K562 (cell line): ENCODE results near the gene NTRK2. TPM values are rescaled to one million over a fixed set of nuclear protein-coding genes. Genes with fewer than 3 reads are reported as not detected.

Experiments
- ATAC-seq: fragments of 200-7000 bp; cut with Tn5 transposase; 3 replicates; pipeline ENCODE4 v1.9.1; 2020; ENCODE audit warnings: moderate library complexity
- BruUV-seq: library from RNA; stranded (reverse); fragments of 400-500 nt; replicated peaks from 2 replicates; lab custom pipeline; 2021; lab: Mats Ljungman, UMichigan
- CTCF ChIA-PET: fragments of 300-600 bp; formaldehyde crosslinking; extraction: SDS; loops from one replicate; lab custom pipeline; 2021; ENCODE audit warnings: low intra/inter-chr PET ratio; lab: Yijun Ruan, JAX
- POLR2A ChIA-PET: fragments of 300-600, 350-650 bp; sonication (Branson Sonifier 250); formaldehyde crosslinking; extraction: SDS; loops from one replicate; lab custom pipeline; 2021; ENCODE audit warnings: antibody characterized with exemption, inconsistent platforms; lab: Yijun Ruan, JAX
- DNase-seq, 4 experiments: peaks; one replicate each; pipeline versions ENCODE4 v3.0.0 to v3.0.0-alpha.2; 2011 to 2018; ENCODE audit warnings: low spot score in 3 of 4, mixed read lengths in 3 of 4; ENCODE audit errors: extremely low read depth in 1 of 4
- FAIRE-seq: peaks from 2 replicates; lab custom pipeline; 2011; peaks lifted over from hg19 to GRCh38; lab: Jason Lieb, UNC
- H2AFZ ChIP-seq: 2 replicates; pipeline ENCODE4 v1.6.0; 2011; ENCODE audit warnings: low read depth, low read length, control low read depth, inconsistent platforms
- H3K27ac ChIP-seq: fragments of 200-600 bp; 3 replicates; pipeline ENCODE4 v1.8.0; 2011; ENCODE audit warnings: low read depth, mild to moderate bottlenecking, control low read depth, inconsistent platforms, low read length, moderate library complexity, mixed read lengths; ENCODE audit errors: extremely low read depth
- H3K27me3 ChIP-seq, 2 experiments: fragments of 300-600 bp in 1 of 2; 2 replicates in 1 of 2; 3 replicates in 1 of 2; pipeline versions ENCODE4 v1.6.0 to v1.8.0; 2011; ENCODE audit warnings: inconsistent platforms in 2 of 2, low read length in 2 of 2, mild to moderate bottlenecking in 1 of 2, mixed read lengths in 1 of 2, moderate library complexity in 1 of 2; ENCODE audit not compliant: control insufficient read depth in 2 of 2, insufficient read depth in 2 of 2
- H3K36me3 ChIP-seq: fragments of 300-600 bp; 3 replicates; pipeline ENCODE4 v1.8.0; 2011; ENCODE audit warnings: mild to moderate bottlenecking, low read length, inconsistent platforms; ENCODE audit not compliant: control insufficient read depth, insufficient read depth
- H3K4me1 ChIP-seq, 2 experiments: fragments of 200-600 bp in 1 of 2; replicated peaks in 1 of 2; 2 replicates in 1 of 2; 3 replicates in 1 of 2; pipeline versions ENCODE4 v1.5.1 to v1.8.0; 2011; ENCODE audit warnings: inconsistent platforms in 2 of 2, low read length in 2 of 2, mild to moderate bottlenecking in 1 of 2, mixed read lengths in 1 of 2, moderate library complexity in 1 of 2; ENCODE audit not compliant: control insufficient read depth in 2 of 2, insufficient read depth in 2 of 2
- H3K4me2 ChIP-seq: 2 replicates; pipeline ENCODE4 v1.6.1; 2011; ENCODE audit warnings: low read length, control low read depth, inconsistent platforms, mixed read lengths; ENCODE audit not compliant: insufficient read depth
- H3K4me3 ChIP-seq: fragments of 200-600 bp; sonication (generic), shearing (Covaris generic); 2 replicates; pipeline ENCODE4 v1.5.1; 2016; ENCODE audit warnings: control low read depth, inconsistent platforms
- H3K79me2 ChIP-seq: fragments of 200-600 bp; 3 replicates; pipeline ENCODE4 v1.8.0; 2011; ENCODE audit warnings: low read length, inconsistent platforms; ENCODE audit not compliant: control insufficient read depth, insufficient read depth
- H3K9ac ChIP-seq, 2 experiments: 2 replicates each; pipeline versions ENCODE4 v1.6.0 to v1.6.1; 2011; ENCODE audit warnings: low read depth in 2 of 2, low read length in 2 of 2, control low read depth in 1 of 2, inconsistent platforms in 1 of 2, mild to moderate bottlenecking in 1 of 2, mixed read lengths in 1 of 2; ENCODE audit not compliant: insufficient read depth in 1 of 2
- H3K9me1 ChIP-seq: one replicate; pipeline ENCODE4 v1.6.0; 2011; ENCODE audit warnings: inconsistent platforms, mild to moderate bottlenecking, low read length, moderate library complexity; ENCODE audit not compliant: control insufficient read depth, insufficient read depth
- H3K9me3 ChIP-seq: replicated peaks from 2 replicates; pipeline ENCODE4 v1.5.1; 2011; ENCODE audit warnings: low read depth, low read length, inconsistent platforms; ENCODE audit not compliant: control insufficient read depth, insufficient read depth
- H4K20me1 ChIP-seq: replicated peaks from 2 replicates; pipeline ENCODE4 v1.6.1; 2011; ENCODE audit warnings: low read length, inconsistent platforms, mixed read lengths; ENCODE audit not compliant: control insufficient read depth, insufficient read depth
- ARHGAP35 ChIP-seq: fragments of 450-650 bp; IDR thresholded peaks from 2 replicates; pipeline ENCODE4 v1.6.1; 2018; ENCODE audit not compliant: partially characterized antibody
- FOS ChIP-seq: IDR thresholded peaks from 3 replicates; pipeline ENCODE4 v1.6.1; 2011; ENCODE audit not compliant: insufficient read length; ENCODE audit errors: extremely low read depth
- FOXM1 ChIP-seq, 2 experiments: fragments of 450-650 bp in 1 of 2; sonication (generic) in 1 of 2; formaldehyde crosslinking in 1 of 2; IDR thresholded peaks; 2 replicates each; pipeline versions ENCODE4 v1.6.1 to v1.9.0; 2017 to 2022; ENCODE audit warnings: low read depth in 2 of 2, mild to moderate bottlenecking in 2 of 2, missing genetic modification reagents in 1 of 2, moderate library complexity in 1 of 2
- NFRKB ChIP-seq: fragments of 450-650 bp; IDR thresholded peaks from 2 replicates; pipeline ENCODE4 v1.6.1; 2016; ENCODE audit warnings: low read depth
- NR2C1 ChIP-seq, 2 experiments: fragments of 450-650 bp; IDR thresholded peaks; 2 replicates each; pipeline ENCODE4 v1.6.1; 2017; ENCODE audit warnings: mild to moderate bottlenecking in 2 of 2, antibody characterized with exemption in 1 of 2, inconsistent platforms in 1 of 2, missing compliant biosample characterization in 1 of 2, missing genetic modification characterization in 1 of 2
- PHB ChIP-seq: fragments of 250-450 bp; sonication (Bioruptor Pico); IDR thresholded peaks from 2 replicates; pipeline ENCODE4 v1.5.0; 2021
- SMARCA4 ChIP-seq: fragments of 450-650 bp; IDR thresholded peaks from 2 replicates; pipeline ENCODE4 v1.6.1; 2016
- SMC3 ChIP-seq: conservative IDR thresholded peaks from 2 replicates; pipeline ENCODE4 v1.6.1; 2011; ENCODE audit warnings: low read depth, low read length, improper control_type of control experiment; ENCODE audit not compliant: insufficient read depth
- SRSF9 ChIP-seq: fragments of 200-400 bp; formaldehyde crosslinking; IDR thresholded peaks from 2 replicates; pipeline ENCODE4 v1.6.1; 2017; ENCODE audit warnings: low read depth, low read length, borderline replicate concordance
- ZNF133 ChIP-seq: fragments of 250-450 bp; sonication (Bioruptor Pico); IDR thresholded peaks from 2 replicates; pipeline ENCODE4 v1.4.0; 2020; ENCODE audit warnings: mild to moderate bottlenecking
- ZNF143 ChIP-seq: sonication (generic); formaldehyde crosslinking; IDR thresholded peaks from 2 replicates; pipeline ENCODE4 v1.9.0; 2022; ENCODE audit warnings: mild to moderate bottlenecking, missing genetic modification reagents
- ZNF707 ChIP-seq: fragments of 250-450 bp; sonication (Bioruptor Pico); conservative IDR thresholded peaks from 2 replicates; pipeline ENCODE4 v1.8.0; 2022; ENCODE audit warnings: inconsistent platforms, mild to moderate bottlenecking, moderate library complexity
- ZNF76 ChIP-seq: fragments of 250-450 bp; sonication (Bioruptor Pico); IDR thresholded peaks from 2 replicates; pipeline ENCODE4 v1.4.0; 2020; ENCODE audit warnings: mild to moderate bottlenecking, moderate library complexity, borderline replicate concordance
- WGBS: fragments of 100-300 bp; shearing (Covaris generic); methylation state at CpG from one replicate; pipeline ENCODE4 v1.1.6; 2016; ENCODE audit warnings: low coverage, mixed read lengths; ENCODE audit not compliant: insufficient coverage; ENCODE audit errors: missing lambda C conversion rate; 5-methylcytosine and 5-hydroxymethylcytosine counted together
- in situ Hi-C: fragments of 300-500 bp; cut with MboI; formaldehyde crosslinking; loops from 4 replicates; pipeline ENCODE4 v1.15.0; 2018; ENCODE audit warnings: inconsistent platforms, mixed read lengths
- intact Hi-C: fragments of 100-400 bp; cut with micrococcal nuclease; formaldehyde crosslinking; loops from 2 replicates; pipeline ENCODE4 v1.14.2; 2022
- polyA plus RNA-seq, 8 experiments: library from polyadenylated mRNA; depleted of rRNA in 4 of 8; stranded (reverse) in 5 of 8; unstranded in 3 of 8; fragments of >200 nt; fragmentation: Nextera tagmentation in 2 of 8; fragmentation: Illumina TruSeq in 1 of 8; extraction: Ambion mirVana in 2 of 8; extraction: Trizol in 1 of 8; gene quantifications; 2 replicates each; pipeline versions ENCODE4 v1.2.1 to v1.2.3, GENCODE V29; 2011 to 2014; ENCODE audit warnings: inconsistent platforms in 1 of 8, missing spikeins in 1 of 8
- total RNA-seq, 7 experiments: library from RNA; depleted of rRNA in 6 of 7; stranded (reverse); fragments of >200 nt in 6 of 7; fragmentation: Illumina TruSeq in 2 of 7; extraction: Trizol in 2 of 7; gene quantifications; 2 replicates each; pipeline versions ENCODE4 v1.2.1 to v1.2.3, GENCODE V29; 2011 to 2021; ENCODE audit warnings: low replicate concordance in 1 of 7
- TF ChIP-seq, protein P1 (sequence below): fragments of 250-450 bp; sonication (Bioruptor Pico); IDR thresholded peaks from 2 replicates; pipeline ENCODE4 v1.5.0; 2021

NTRK2 gene
- total and polyA plus RNA-seq, 9 of the 15 experiments (the other 6 are each of a cell fraction or from before 2014, with no cell fraction given): not detected

DNA sequence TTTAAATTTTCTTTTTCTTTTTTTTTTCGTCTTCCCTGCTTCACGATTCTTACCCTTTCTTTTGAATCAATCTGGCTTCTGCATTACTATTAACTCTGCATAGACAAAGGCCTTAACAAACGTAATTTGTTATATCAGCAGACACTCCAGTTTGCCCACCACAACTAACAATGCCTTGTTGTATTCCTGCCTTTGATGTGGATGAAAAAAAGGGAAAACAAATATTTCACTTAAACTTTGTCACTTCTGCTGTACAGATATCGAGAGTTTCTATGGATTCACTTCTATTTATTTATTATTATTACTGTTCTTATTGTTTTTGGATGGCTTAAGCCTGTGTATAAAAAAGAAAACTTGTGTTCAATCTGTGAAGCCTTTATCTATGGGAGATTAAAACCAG lies 352.2 kb downstream of the NTRK2 start:
- DNase-seq (no peak), ATAC-seq (no peak), FAIRE-seq (no peak)
- no peak overlapping the region for H3K4me2 ChIP-seq
- no peaks in the 10 kb centered on the region for H4K20me1 ChIP-seq
- no peaks in the 10 kb centered on the region for H3K4me1 ChIP-seq
- H3K36me3 ChIP-seq: no peaks in the 10 kb centered on the region
- H3K9me1 ChIP-seq: no peaks in the 10 kb centered on the region
- intact Hi-C loops: no loop called here
- CTCF ChIA-PET: no interaction called here
- no peak overlapping the region for H2AFZ ChIP-seq
- H3K27ac ChIP-seq: no peak overlapping the region
- no peak overlapping the region for H3K4me3 ChIP-seq
- no peaks in the 10 kb centered on the region for H3K27me3 ChIP-seq
- H3K79me2 ChIP-seq: no peaks in the 10 kb centered on the region
- no peak overlapping the region for H3K9ac ChIP-seq
- no TSS peak for BruUV-seq
- TF ChIP-seq ZNF143 (CRISPR knock-in tag): no peak
- no peak for TF ChIP-seq ARHGAP35
- H3K9me3 ChIP-seq: no peaks in the 10 kb centered on the region
- in situ Hi-C loops: no loop called here
- WGBS: 0% methylated on average over 4 of the region's 4 CpGs
- POLR2A ChIA-PET: no interaction called here

DNA sequence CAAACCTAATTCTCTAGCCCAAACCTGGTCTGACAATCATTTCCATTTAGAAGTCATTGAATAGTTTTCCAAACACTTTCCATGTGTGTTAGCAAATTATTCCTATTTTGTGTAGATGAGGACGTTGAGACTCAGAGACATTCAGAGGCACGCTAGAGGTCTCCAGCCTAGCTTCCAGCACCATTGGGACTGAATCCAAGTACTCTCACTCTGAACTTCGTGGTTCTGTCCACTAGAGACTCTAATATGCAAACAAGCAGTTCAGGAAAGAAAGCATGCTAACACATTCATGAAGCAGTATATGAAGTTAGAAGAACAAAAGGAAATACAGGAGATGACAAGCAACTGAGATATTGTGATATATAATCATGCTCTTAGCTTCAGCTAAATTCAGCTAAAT lies 354.8 kb downstream of the NTRK2 start:
- FAIRE-seq: no peak
- ATAC-seq: no peak
- no peak for TF ChIP-seq FOS
- TF ChIP-seq NFRKB: no peak
- no peak for TF ChIP-seq ZNF76 (CRISPR knock-in tag)
- TF ChIP-seq NR2C1 (IDR thresholded peaks at IDR 0.05): no peak
- no peak for TF ChIP-seq NR2C1 (tag; IDR thresholded peaks at IDR 0.05)
- TF ChIP-seq ZNF707 (CRISPR knock-in tag): no peak
- TF ChIP-seq, protein P1, sequence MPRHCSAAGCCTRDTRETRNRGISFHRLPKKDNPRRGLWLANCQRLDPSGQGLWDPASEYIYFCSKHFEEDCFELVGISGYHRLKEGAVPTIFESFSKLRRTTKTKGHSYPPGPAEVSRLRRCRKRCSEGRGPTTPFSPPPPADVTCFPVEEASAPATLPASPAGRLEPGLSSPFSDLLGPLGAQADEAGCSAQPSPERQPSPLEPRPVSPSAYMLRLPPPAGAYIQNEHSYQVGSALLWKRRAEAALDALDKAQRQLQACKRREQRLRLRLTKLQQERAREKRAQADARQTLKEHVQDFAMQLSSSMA: no peak
- TF ChIP-seq SMC3: no peak
- no peak for TF ChIP-seq SMARCA4
- no peak for TF ChIP-seq PHB (CRISPR knock-in tag)
- no peak for TF ChIP-seq SRSF9
- TF ChIP-seq ZNF133 (CRISPR knock-in tag): no peak
- no peak for TF ChIP-seq FOXM1 (IDR thresholded peaks at IDR 0.05; ENCODE audit: low read depth)
- TF ChIP-seq FOXM1 (CRISPR knock-in tag; IDR thresholded peaks at IDR 0.05; ENCODE audit: low read depth): no peak
- Histone ChIP-seq H3K4me2 (no peak overlapping the region), H3K79me2 (no peaks in the 10 kb centered on the region), H3K9me1 (no peaks in the 10 kb centered on the region), H3K9ac (no peak overlapping the region), H3K27ac (no peak overlapping the region), H3K4me3 (no peak overlapping the region), H3K36me3 (no peaks in the 10 kb centered on the region), H3K4me1 (no peaks in the 10 kb centered on the region), H3K27me3 (no peaks in the 10 kb centered on the region), H4K20me1 (no peaks in the 10 kb centered on the region), H3K9me3 (no peaks in the 10 kb centered on the region), H2AFZ (no peak overlapping the region)
- ChIA-PET CTCF (no interaction called here), POLR2A (no interaction called here)
- no peak for DNase-seq
- intact Hi-C loops: no loop called here
- no TSS peak for BruUV-seq
- 7% methylated on average over 3 of the region's 3 CpGs for WGBS
- in situ Hi-C loops: no loop called here
